Activated naive CD4-positive, alpha-beta T cell treated with anti-CD3 and anti-CD28 coated beads, Interleukin-2, amount 50 U/mL, for 72 hours (primary cell): ENCODE measurements around the gene TTYH2. TPM values are rescaled to one million over a fixed set of nuclear protein-coding genes. Genes with fewer than 3 reads are reported as not detected.
"Not testable (repeated sequence)": the region's sequence is repeated elsewhere in the genome, so short reads cannot be mapped to it uniquely, and the experiment has no call there.

Experiments used
- ATAC-seq, 2 donors: fragments of 150-1000 bp; cut with Tn5 transposase; 2 replicates each; pipeline ENCODE4 v1.10.0; 2021; ENCODE audit warnings: mild to moderate bottlenecking in 2 of 2, moderate library complexity in 2 of 2
- DNase-seq, 2 donors: peaks; one replicate each; pipeline ENCODE4 v3.0.0; 2021 to 2022; ENCODE audit warnings: low spot score in 2 of 2
- H3K27ac Mint-ChIP-seq, 2 donors: one replicate each; pipeline ENCODE4 v1.8.0; 2022; ENCODE audit warnings: mild to moderate bottlenecking in 2 of 2, mixed read lengths in 2 of 2
- H3K36me3 Mint-ChIP-seq, 2 donors: one replicate each; pipeline ENCODE4 v1.8.0; 2022; ENCODE audit warnings: mixed read lengths in 2 of 2
- H3K9me3 Mint-ChIP-seq, 2 donors: one replicate each; pipeline ENCODE4 v1.8.0; 2022; ENCODE audit warnings: mixed read lengths in 2 of 2
- total RNA-seq, 2 donors: library from RNA; stranded (reverse); gene quantifications; one replicate each; pipeline ENCODE4 v1.2.3, GENCODE V29; 2022

TTYH2 gene
- total RNA-seq, 2 donors from 2014 or later: 2.2 to 5.6 TPM

GRCh38 chr17:74260525-74260850, 47.1 kb downstream of the TTYH2 start:
- DNase-seq (no peak), ATAC-seq (no peak)
- Mint-ChIP-seq H3K9me3 (no peaks in the 10 kb centered on the region), H3K36me3 (no peaks in the 10 kb centered on the region), H3K27ac (no peak overlapping the region)

GRCh38 chr17:74262601-74263000, 49.2 kb downstream of the TTYH2 start:
- no peaks in the 10 kb centered on the region for H3K9me3 Mint-ChIP-seq
- no peak for ATAC-seq

GRCh38 chr17:74267054-74267453, 53.7 kb downstream of the TTYH2 start:
- not testable (repeated sequence) for ATAC-seq, H3K27ac Mint-ChIP-seq, H3K36me3 Mint-ChIP-seq, H3K9me3 Mint-ChIP-seq, DNase-seq

More at GRCh38 chr17:74262601-74263000, 49.2 kb downstream of the TTYH2 start:
- Mint-ChIP-seq H3K36me3 (no peaks in the 10 kb centered on the region), H3K27ac (no peak overlapping the region)
- no peak for DNase-seq

- Mint-ChIP-seq H3K9me3 (no peaks in the 10 kb centered on the region), H3K27ac (no peak overlapping the region), H3K36me3 (no peaks in the 10 kb centered on the region)
- DNase-seq (no peak), ATAC-seq (no peak)
These were observed 54.2 kb downstream of the TTYH2 start for GRCh38 chr17:74267579-74267978.

- Mint-ChIP-seq H3K27ac (no peak overlapping the region), H3K36me3 (no peaks in the 10 kb centered on the region), H3K9me3 (no peaks in the 10 kb centered on the region)
- ATAC-seq: no peak
- DNase-seq: no peak
These were observed 54.7 kb downstream of the TTYH2 start for GRCh38 chr17:74267987-74268499.

GRCh38 chr17:74268558-74268957, 55.2 kb downstream of the TTYH2 start:
- Mint-ChIP-seq H3K36me3 (no peaks in the 10 kb centered on the region), H3K27ac (no peak overlapping the region), H3K9me3 (no peaks in the 10 kb centered on the region)
- DNase-seq (no peak), ATAC-seq (no peak)

GRCh38 chr17:74270333-74270732, 57.0 kb downstream of the TTYH2 start:
- DNase-seq: no peak
- H3K27ac Mint-ChIP-seq: peak overlapping the region in 1 of 2 donors; percentile 17
- no peaks in the 10 kb centered on the region for H3K9me3 Mint-ChIP-seq
- ATAC-seq: no peak
- H3K36me3 Mint-ChIP-seq: no peaks in the 10 kb centered on the region

- no peak for DNase-seq
- Mint-ChIP-seq H3K36me3 (no peaks in the 10 kb centered on the region), H3K9me3 (no peaks in the 10 kb centered on the region), H3K27ac (no peak overlapping the region)
- ATAC-seq: no peak
These were observed 57.9 kb downstream of the TTYH2 start for GRCh38 chr17:74271281-74271680.

- Mint-ChIP-seq H3K9me3 (no peaks in the 10 kb centered on the region), H3K36me3 (no peaks in the 10 kb centered on the region), H3K27ac (no peak overlapping the region)
- ATAC-seq (no peak), DNase-seq (no peak)
These were observed 58.7 kb downstream of the TTYH2 start for GRCh38 chr17:74271901-74272561.

GRCh38 chr17:74272731-74273201, 59.4 kb downstream of the TTYH2 start:
- no peaks in the 10 kb centered on the region for H3K36me3 Mint-ChIP-seq
- DNase-seq (no peak), ATAC-seq (no peak)
- H3K27ac Mint-ChIP-seq: no peak overlapping the region
- no peaks in the 10 kb centered on the region for H3K9me3 Mint-ChIP-seq

- H3K9me3 Mint-ChIP-seq: no peaks in the 10 kb centered on the region
- H3K27ac Mint-ChIP-seq: peak within 1 kb of the TSS in 1 of 2 donors; percentile 89
- no peaks in the 10 kb centered on the region for H3K36me3 Mint-ChIP-seq
- peak; percentile 16 to 20 for ATAC-seq
- no peak for DNase-seq
These were observed 60.8 kb downstream of the TTYH2 start, which contains the start of gene DNAI2 for GRCh38 chr17:74274060-74274708. TSS of gene DNAI2 (plus strand) at chr17:74274234. CDS start at chr17:74281818, 7,584 bp downstream.

GRCh38 chr17:74274709-74275340, 61.5 kb downstream of the TTYH2 start:
- Mint-ChIP-seq H3K9me3 (no peaks in the 10 kb centered on the region), H3K27ac (no peak overlapping the region), H3K36me3 (no peaks in the 10 kb centered on the region)
- peak in 1 of 2 donors; percentile 49 for ATAC-seq
- no peak for DNase-seq

GRCh38 chr17:74276051-74276476, 62.7 kb downstream of the TTYH2 start:
- ATAC-seq: no peak
- no peak overlapping the region for H3K27ac Mint-ChIP-seq
- no peaks in the 10 kb centered on the region for H3K36me3 Mint-ChIP-seq
- H3K9me3 Mint-ChIP-seq: no peaks in the 10 kb centered on the region
- no peak for DNase-seq

- H3K27ac Mint-ChIP-seq: no peak overlapping the region
- no peak for ATAC-seq
These were observed 63.2 kb downstream of the TTYH2 start for GRCh38 chr17:74276541-74277009.

GRCh38 chr17:74277935-74278334, 64.6 kb downstream of the TTYH2 start:
- Mint-ChIP-seq H3K36me3 (no peaks in the 10 kb centered on the region), H3K9me3 (no peaks in the 10 kb centered on the region), H3K27ac (no peak overlapping the region)
- ATAC-seq: no peak
- DNase-seq: no peak

More at GRCh38 chr17:74276541-74277009, 63.2 kb downstream of the TTYH2 start:
- H3K36me3 Mint-ChIP-seq: no peaks in the 10 kb centered on the region
- DNase-seq: no peak
- H3K9me3 Mint-ChIP-seq: no peaks in the 10 kb centered on the region

- not testable (repeated sequence) for H3K9me3 Mint-ChIP-seq, H3K36me3 Mint-ChIP-seq, DNase-seq, ATAC-seq
- peak overlapping the region; percentile 24 to 82 for H3K27ac Mint-ChIP-seq
These were observed 66.2 kb downstream of the TTYH2 start for GRCh38 chr17:74279617-74280016.

- peak; percentile 43 to 74 for DNase-seq
- H3K9me3 Mint-ChIP-seq: no peaks in the 10 kb centered on the region
- peak overlapping the region; percentile 24 to 82 for H3K27ac Mint-ChIP-seq
- no peaks in the 10 kb centered on the region for H3K36me3 Mint-ChIP-seq
- peak; percentile 60 to 71 for ATAC-seq
These were observed 66.7 kb downstream of the TTYH2 start for GRCh38 chr17:74280093-74280513.
